ENCODE results near the gene SNORC. TPM values are rescaled to one million over a fixed set of nuclear protein-coding genes. Genes with fewer than 3 reads are reported as not detected.

SNORC gene
- polyA plus RNA-seq, 1 donor from 2014 or later: 0.68 TPM

DNA sequence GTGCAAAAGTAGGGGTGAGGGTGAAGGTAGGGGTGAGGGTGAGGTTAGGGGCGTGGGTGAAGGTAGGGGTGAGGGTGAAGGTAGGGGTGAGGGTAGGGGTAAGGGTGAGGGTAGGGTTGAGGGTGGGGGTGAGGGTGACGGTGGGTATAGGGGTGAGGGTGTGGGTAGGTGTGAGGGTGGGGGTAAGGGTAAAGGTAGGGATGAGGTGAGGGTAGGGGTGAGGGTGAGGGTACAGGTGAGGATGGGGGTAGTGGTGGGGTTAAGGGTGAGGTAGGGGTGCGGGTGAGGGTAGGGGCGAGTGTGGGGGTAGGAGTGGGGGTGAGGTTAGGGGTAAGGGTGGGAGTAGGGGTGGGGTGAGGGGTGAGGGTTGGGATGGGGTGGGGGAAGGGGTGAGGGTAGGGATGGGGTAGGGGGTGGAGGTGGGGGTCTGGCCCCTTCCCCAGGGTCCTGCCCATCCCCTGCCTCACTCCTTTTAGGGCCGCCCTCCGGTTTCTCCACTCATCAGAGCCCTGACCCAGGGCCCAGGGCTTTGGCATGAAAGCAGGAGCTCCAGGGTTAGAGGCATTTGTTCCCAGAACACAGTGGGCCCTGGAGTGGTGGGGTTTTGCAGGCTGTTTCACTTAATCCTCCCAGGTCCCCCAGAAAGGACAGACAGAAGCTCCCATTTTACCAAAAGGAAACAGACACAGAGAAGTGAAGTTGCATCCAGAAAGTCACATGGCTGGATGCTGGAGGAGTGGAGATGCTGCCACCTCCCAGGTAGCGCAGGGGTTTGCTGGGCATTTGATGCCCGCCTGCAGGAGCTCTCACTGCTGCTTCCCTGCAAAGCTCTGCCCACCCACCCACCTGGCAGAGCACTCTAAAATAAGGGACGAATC lies 26.9 kb downstream of the SNORC start:
- no peaks in the 10 kb centered on the region for H4K20me1 ChIP-seq (ENCODE audit: insufficient read depth)
- TF ChIP-seq EP300 (conservative IDR thresholded peaks at IDR 0.05; ENCODE audit: poor library complexity, severe bottlenecking) (no peak), RAD21 (conservative IDR thresholded peaks at IDR 0.05) (no peak), MXI1 (conservative IDR thresholded peaks at IDR 0.05; ENCODE audit: poor library complexity, severe bottlenecking) (no peak), TAF1 (IDR thresholded peaks at IDR 0.05; ENCODE audit: low read depth) (no peak), POLR2AphosphoS5 (IDR thresholded peaks at IDR 0.05) (no peak), EZH2 (IDR thresholded peaks at IDR 0.05; ENCODE audit: borderline replicate concordance, insufficient read depth, low read length, poor library complexity, severe bottlenecking) (no peak), SMC3 (conservative IDR thresholded peaks at IDR 0.05; ENCODE audit: poor library complexity) (no peak)
- TF ChIP-seq, protein P1, sequence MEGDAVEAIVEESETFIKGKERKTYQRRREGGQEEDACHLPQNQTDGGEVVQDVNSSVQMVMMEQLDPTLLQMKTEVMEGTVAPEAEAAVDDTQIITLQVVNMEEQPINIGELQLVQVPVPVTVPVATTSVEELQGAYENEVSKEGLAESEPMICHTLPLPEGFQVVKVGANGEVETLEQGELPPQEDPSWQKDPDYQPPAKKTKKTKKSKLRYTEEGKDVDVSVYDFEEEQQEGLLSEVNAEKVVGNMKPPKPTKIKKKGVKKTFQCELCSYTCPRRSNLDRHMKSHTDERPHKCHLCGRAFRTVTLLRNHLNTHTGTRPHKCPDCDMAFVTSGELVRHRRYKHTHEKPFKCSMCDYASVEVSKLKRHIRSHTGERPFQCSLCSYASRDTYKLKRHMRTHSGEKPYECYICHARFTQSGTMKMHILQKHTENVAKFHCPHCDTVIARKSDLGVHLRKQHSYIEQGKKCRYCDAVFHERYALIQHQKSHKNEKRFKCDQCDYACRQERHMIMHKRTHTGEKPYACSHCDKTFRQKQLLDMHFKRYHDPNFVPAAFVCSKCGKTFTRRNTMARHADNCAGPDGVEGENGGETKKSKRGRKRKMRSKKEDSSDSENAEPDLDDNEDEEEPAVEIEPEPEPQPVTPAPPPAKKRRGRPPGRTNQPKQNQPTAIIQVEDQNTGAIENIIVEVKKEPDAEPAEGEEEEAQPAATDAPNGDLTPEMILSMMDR (IDR thresholded peaks at IDR 0.05; ENCODE audit: poor library complexity, severe bottlenecking): no peak
- TF ChIP-seq, protein P2, sequence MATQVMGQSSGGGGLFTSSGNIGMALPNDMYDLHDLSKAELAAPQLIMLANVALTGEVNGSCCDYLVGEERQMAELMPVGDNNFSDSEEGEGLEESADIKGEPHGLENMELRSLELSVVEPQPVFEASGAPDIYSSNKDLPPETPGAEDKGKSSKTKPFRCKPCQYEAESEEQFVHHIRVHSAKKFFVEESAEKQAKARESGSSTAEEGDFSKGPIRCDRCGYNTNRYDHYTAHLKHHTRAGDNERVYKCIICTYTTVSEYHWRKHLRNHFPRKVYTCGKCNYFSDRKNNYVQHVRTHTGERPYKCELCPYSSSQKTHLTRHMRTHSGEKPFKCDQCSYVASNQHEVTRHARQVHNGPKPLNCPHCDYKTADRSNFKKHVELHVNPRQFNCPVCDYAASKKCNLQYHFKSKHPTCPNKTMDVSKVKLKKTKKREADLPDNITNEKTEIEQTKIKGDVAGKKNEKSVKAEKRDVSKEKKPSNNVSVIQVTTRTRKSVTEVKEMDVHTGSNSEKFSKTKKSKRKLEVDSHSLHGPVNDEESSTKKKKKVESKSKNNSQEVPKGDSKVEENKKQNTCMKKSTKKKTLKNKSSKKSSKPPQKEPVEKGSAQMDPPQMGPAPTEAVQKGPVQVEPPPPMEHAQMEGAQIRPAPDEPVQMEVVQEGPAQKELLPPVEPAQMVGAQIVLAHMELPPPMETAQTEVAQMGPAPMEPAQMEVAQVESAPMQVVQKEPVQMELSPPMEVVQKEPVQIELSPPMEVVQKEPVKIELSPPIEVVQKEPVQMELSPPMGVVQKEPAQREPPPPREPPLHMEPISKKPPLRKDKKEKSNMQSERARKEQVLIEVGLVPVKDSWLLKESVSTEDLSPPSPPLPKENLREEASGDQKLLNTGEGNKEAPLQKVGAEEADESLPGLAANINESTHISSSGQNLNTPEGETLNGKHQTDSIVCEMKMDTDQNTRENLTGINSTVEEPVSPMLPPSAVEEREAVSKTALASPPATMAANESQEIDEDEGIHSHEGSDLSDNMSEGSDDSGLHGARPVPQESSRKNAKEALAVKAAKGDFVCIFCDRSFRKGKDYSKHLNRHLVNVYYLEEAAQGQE (IDR thresholded peaks at IDR 0.05; ENCODE audit: borderline replicate concordance): no peak
- H3K9me3 ChIP-seq (ENCODE audit: low read length): no peaks in the 10 kb centered on the region
- no peak overlapping the region for H3K9ac ChIP-seq (ENCODE audit: low read length)
- H3K9me2 ChIP-seq (ENCODE audit: insufficient read depth, low read length): no peaks in the 10 kb centered on the region
- no peaks in the 10 kb centered on the region for H3K36me3 ChIP-seq (ENCODE audit: insufficient read depth, low read length)
- no peak overlapping the region for H2AFZ ChIP-seq (ENCODE audit: low read depth, low read length)
- H3K4me2 ChIP-seq (ENCODE audit: low read length): no peak overlapping the region
- H3F3A ChIP-seq (ENCODE audit: insufficient read depth, low read length, poor library complexity, severe bottlenecking): no peaks in the 10 kb centered on the region
- H3K4me3 ChIP-seq (ENCODE audit: low read length): no peak overlapping the region
- no peak overlapping the region for H3K27ac ChIP-seq (ENCODE audit: low read length)
- no peaks in the 10 kb centered on the region for H3K79me2 ChIP-seq (replicated peaks; ENCODE audit: insufficient read depth, low read length)
- H3K27me3 ChIP-seq (ENCODE audit: insufficient read depth, low read depth, low read length): no peaks in the 10 kb centered on the region

DNA sequence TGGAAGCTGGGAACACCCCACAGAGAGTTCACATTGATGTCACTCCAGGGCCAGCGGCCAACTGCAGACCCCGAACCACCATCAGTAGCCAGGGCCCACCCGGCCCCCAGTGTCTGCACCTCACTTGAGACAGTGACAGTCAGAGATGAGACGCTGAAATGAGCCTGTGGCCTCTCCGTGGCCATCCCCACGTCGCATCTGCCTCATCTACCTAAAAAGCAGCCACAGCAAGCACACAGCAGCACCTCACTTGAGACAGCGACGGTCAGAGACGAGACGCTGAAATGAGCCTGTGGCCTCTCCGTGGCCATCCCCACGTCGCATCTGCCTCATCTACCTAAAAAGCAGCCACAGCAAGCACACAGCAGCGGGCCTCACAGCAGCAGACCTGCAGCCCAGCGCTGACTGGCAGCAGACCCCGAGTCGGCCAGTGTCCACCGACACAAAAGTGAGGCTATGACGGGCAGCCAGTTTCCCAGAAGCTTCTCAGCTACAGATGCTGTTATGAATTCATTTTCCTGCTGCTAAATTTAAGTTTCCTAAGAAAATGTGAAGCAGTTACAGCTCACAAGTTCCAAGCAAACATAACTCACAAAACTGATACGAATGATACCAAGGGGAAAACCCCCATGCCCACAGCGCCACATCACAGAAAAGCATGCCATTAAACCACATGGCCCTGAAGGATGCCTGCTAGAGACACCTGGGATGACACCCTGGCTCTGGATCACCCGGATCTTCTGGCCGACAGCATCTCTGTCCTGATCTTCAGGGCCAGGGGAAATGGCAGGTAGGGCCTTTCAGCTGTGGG lies 27.7 kb downstream of the SNORC start:
- Histone ChIP-seq H3K27me3 (ENCODE audit: insufficient read depth, low read depth, low read length) (no peaks in the 10 kb centered on the region), H4K20me1 (ENCODE audit: insufficient read depth) (no peaks in the 10 kb centered on the region), H3K36me3 (ENCODE audit: insufficient read depth, low read length) (no peaks in the 10 kb centered on the region), H3K9me2 (ENCODE audit: insufficient read depth, low read length) (no peaks in the 10 kb centered on the region), H3K4me2 (ENCODE audit: low read length) (no peak overlapping the region), H3K9ac (ENCODE audit: low read length) (no peak overlapping the region), H3K9me3 (ENCODE audit: low read length) (no peaks in the 10 kb centered on the region), H2AFZ (ENCODE audit: low read depth, low read length) (no peak overlapping the region), H3F3A (ENCODE audit: insufficient read depth, low read length, poor library complexity, severe bottlenecking) (no peaks in the 10 kb centered on the region), H3K27ac (ENCODE audit: low read length) (no peak overlapping the region), H3K4me3 (ENCODE audit: low read length) (no peak overlapping the region), H3K79me2 (replicated peaks; ENCODE audit: insufficient read depth, low read length) (no peaks in the 10 kb centered on the region)
- TF ChIP-seq TAF1 (IDR thresholded peaks at IDR 0.05; ENCODE audit: low read depth): no peak
- TF ChIP-seq MXI1 (conservative IDR thresholded peaks at IDR 0.05; ENCODE audit: poor library complexity, severe bottlenecking): no peak
- TF ChIP-seq, protein P2 (IDR thresholded peaks at IDR 0.05; ENCODE audit: borderline replicate concordance): no peak
- TF ChIP-seq EZH2 (IDR thresholded peaks at IDR 0.05; ENCODE audit: borderline replicate concordance, insufficient read depth, low read length, poor library complexity, severe bottlenecking): no peak
- TF ChIP-seq EP300 (conservative IDR thresholded peaks at IDR 0.05; ENCODE audit: poor library complexity, severe bottlenecking): no peak
- TF ChIP-seq RAD21 (conservative IDR thresholded peaks at IDR 0.05): no peak
- TF ChIP-seq POLR2AphosphoS5 (IDR thresholded peaks at IDR 0.05): no peak
- TF ChIP-seq, protein P1 (IDR thresholded peaks at IDR 0.05; ENCODE audit: poor library complexity, severe bottlenecking): no peak

Data from neural cell (in vitro differentiated cells).